Lower leg skin (tissue), 4 donors: Measurements from ENCODE around the gene NTN3. TPM values are rescaled to one million over a fixed set of nuclear protein-coding genes. Genes with fewer than 3 reads are reported as not detected.

Source experiments
- DNase-seq, 2 donors: peaks; one replicate each; pipeline ENCODE4 v3.0.0-alpha.2; 2019; ENCODE audit warnings: low spot score in 2 of 2
- H3K4me3 ChIP-seq: fragments of 200-600 bp; sonication (generic); 2 replicates; pipeline ENCODE4 v1.5.1; 2017; ENCODE audit warnings: mild to moderate bottlenecking, low read depth; ENCODE audit not compliant: poor library complexity, severe bottlenecking
- POLR2A ChIP-seq, 2 donors: fragments of 450-650 bp; IDR thresholded peaks; one replicate each; pipeline ENCODE4 v1.6.1; 2016 to 2017; ENCODE audit warnings: antibody characterized with exemption in 2 of 2, mild to moderate bottlenecking in 1 of 2, moderate library complexity in 1 of 2
- WGBS, 2 donors: methylation state at CpG; one replicate each; pipeline ENCODE4 v1.1.5; 2018; 5-methylcytosine and 5-hydroxymethylcytosine counted together
- intact Hi-C: fragments of 100-400 bp; cut with DNase I; formaldehyde crosslinking; loops from one replicate; pipeline ENCODE4 v1.15.0; 2023; ENCODE audit warnings: low total_unique reads
- total RNA-seq, 4 donors: library from RNA; depleted of rRNA; stranded (reverse); fragments of >200 nt; gene quantifications; one replicate each; pipeline ENCODE4 v1.1.0, GENCODE V29; 2016
- TF ChIP-seq, protein P1 (sequence below), 3 donors: fragments of 450-650 bp; IDR thresholded peaks; one replicate each; pipeline ENCODE4 v1.5.1; 2016; ENCODE audit warnings: antibody characterized with exemption in 3 of 3, mild to moderate bottlenecking in 3 of 3, moderate library complexity in 2 of 3

Gene NTN3
- total RNA-seq, 4 donors from 2014 or later = 0.45 to 0.95 TPM; not detected in 2

DNA sequence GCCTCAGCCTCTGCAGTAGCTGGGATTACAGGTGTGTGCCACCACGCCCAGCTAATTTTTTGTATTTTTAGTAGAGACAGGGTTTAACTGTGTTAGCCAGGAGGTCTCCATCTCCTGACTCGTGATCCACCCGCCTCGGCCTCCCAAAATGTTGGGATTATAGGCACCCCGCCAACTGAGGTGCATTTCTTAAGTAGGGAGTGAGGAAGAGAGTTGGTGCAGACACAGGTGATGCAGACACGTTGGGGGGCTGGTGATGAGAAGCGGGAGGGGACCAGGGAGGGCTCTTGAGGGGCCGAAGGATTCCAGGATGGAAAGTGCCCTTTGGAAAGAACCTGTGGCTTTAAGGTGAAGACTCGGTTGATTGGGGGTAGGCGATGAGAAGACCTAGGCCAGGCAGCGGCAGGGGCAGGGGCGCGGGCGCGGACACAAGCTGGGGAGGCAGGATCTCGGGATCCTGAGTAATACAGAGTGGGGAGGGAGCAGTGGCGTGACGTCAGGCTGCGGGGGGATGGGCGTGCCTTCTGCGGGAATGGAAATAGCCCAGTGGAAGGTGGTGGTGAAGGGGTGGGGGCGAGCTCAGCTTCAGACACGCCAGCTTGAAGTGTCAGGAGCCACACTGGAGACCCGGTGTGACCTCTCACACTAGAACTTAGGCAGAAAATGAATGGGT is 40.2 kb downstream of the NTN3 start:
- intact Hi-C loops = no loop called here
- no peak overlapping the region for H3K4me3 ChIP-seq
- no peak for TF ChIP-seq POLR2A (IDR thresholded peaks at IDR 0.05)
- TF ChIP-seq, protein P1, sequence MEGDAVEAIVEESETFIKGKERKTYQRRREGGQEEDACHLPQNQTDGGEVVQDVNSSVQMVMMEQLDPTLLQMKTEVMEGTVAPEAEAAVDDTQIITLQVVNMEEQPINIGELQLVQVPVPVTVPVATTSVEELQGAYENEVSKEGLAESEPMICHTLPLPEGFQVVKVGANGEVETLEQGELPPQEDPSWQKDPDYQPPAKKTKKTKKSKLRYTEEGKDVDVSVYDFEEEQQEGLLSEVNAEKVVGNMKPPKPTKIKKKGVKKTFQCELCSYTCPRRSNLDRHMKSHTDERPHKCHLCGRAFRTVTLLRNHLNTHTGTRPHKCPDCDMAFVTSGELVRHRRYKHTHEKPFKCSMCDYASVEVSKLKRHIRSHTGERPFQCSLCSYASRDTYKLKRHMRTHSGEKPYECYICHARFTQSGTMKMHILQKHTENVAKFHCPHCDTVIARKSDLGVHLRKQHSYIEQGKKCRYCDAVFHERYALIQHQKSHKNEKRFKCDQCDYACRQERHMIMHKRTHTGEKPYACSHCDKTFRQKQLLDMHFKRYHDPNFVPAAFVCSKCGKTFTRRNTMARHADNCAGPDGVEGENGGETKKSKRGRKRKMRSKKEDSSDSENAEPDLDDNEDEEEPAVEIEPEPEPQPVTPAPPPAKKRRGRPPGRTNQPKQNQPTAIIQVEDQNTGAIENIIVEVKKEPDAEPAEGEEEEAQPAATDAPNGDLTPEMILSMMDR (IDR thresholded peaks at IDR 0.05) = no peak
- peak in 1 of 2 donors; percentile 96 for DNase-seq
- WGBS, 2 donors = 37 to 52% methylated on average over 24 of the region's 24 CpGs

DNA sequence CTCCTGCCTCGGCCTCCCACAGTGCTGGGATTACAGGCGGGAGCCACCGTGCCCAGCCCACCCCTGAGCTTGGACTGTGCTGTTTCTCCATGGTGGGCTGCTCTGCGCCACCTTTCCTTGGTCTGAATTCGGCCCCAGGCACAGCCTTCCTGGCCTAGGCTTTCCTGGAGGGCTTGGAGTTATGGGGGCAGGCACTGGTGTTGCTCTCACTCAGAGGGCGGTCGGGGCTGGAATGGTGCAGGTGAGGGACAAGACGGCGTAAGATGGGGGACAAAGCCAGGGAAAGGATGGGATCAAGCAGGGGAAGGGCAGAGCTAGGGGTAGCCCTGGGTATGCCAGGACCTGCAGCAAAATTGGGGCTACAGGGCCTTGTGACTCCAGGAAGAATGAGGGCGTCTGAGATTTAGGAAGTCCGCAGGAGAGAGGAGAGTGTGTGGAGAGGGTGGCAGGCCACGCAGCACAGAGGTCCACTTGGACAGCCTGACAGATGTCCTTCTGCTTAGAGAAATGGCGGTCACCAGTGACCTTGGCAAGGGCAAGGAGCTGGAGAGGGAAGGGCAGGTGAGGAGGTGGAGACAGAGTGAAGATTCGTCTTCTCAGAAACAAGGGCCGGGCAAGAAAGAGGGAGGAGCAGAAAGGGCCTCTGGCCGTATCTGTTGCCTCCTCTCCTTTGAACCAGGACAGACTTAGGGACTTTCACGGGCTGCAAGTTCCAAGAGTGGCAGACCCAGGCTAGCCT is 41.1 kb downstream of the NTN3 start:
- 84 to 87% methylated on average over 17 of the region's 17 CpGs for WGBS, 2 donors
- intact Hi-C loops = no loop called here

DNA sequence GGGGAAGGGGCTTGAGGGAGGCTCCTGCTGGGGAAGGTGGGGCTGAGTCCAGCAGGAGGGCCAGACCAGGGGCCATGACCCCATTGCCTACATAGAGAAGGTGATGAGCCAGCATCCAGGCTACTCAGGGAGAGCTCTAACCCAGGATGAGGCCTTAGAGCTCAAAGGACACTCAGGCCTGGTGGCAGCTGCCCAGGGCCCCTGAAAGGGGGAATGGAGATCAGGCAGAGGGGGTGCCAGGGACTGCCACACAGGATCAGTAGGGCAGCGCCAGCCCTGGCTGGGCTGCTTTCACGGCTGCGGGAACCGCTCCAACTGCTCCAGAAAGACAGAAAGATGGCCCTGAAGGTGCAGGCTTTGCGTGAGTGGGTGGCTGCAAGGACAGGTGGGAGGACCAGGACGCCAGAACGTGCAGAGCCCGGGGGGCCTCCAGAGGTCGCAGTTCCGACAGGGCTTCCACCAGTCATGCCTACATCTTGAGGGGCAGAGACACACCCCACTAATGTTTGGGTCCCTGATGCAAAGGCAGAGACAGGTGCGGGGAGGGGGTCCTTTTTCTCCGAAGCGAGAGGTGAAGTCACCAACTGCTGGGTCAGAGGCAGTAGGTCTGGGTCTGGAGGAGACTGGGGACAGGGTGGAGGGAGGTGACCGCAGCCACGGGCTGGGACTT is 41.8 kb downstream of the NTN3 start:
- TF ChIP-seq POLR2A (IDR thresholded peaks at IDR 0.05) = no peak
- H3K4me3 ChIP-seq = no peak overlapping the region
- intact Hi-C loops = no loop called here
- 33 to 38% methylated on average over 15 of the region's 15 CpGs for WGBS, 2 donors
- DNase-seq = no peak

More for the DNA sequence above, 41.1 kb downstream of the NTN3 start:
- no peak overlapping the region for H3K4me3 ChIP-seq
- DNase-seq = no peak
- TF ChIP-seq POLR2A (IDR thresholded peaks at IDR 0.05) = no peak
- TF ChIP-seq, protein P1 (IDR thresholded peaks at IDR 0.05) = no peak

DNA sequence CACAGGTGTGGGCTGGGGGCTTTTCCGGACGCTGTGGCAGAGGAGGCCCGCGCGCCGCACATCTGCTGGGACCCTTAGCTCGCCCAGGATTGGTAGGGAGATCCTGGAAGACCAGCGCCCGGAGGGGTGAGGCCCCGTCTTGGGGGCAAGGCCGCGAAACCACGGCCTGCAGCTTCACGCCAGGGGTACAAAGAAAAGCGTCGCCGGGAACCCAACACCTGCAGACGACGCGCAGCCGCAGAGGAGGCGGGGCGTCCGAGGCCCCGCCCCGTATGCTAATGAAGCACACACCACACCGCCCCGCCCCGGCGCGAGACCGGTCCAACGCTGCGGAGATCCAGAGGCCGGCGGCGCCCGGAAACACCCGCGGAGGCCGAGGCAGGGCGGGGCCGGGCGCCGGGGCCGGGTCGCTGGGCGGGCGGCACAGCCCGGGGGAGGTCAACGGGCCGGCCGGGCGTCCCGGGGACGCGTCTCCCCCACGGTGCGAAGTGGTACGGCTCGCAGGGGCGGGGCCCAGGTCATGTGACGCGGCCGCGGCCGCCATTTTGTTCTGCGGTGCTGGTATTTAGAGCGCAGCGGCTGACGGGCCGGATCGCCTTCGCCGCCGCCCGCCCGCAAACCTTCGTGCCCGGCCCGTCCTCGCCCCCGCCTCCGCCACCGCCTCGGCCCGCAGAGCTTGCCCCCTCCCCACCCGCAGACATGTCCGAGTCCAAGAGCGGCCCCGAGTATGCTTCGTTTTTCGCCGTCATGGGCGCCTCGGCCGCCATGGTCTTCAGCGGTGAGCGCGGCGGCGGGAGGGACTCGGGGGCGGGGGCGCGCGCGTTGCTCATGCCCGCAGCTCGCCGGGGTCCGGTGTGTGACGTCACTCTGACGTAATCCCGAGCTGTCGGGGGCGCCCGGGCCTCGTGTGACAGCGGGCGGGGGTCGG is 42.6 kb downstream of the NTN3 start, which contains the start of gene ATP6V0C:
Gene ATP6V0C (plus strand): TSS at position 548 of the 928 bp plus-strand sequence. CDS start 152 bp downstream, at position 700.
- intact Hi-C loops = no loop called here
- H3K4me3 ChIP-seq = peak within 1 kb of the TSS; percentile 95
- TF ChIP-seq, protein P1 (IDR thresholded peaks at IDR 0.05) = no peak
- TF ChIP-seq POLR2A (IDR thresholded peaks at IDR 0.05) = peak in 1 of 2 donors; percentile 93
- WGBS, 2 donors = 1 to 2% methylated on average over 22 to 79 of the region's 122 CpGs
- DNase-seq = peak; percentile 90 to 98

DNA sequence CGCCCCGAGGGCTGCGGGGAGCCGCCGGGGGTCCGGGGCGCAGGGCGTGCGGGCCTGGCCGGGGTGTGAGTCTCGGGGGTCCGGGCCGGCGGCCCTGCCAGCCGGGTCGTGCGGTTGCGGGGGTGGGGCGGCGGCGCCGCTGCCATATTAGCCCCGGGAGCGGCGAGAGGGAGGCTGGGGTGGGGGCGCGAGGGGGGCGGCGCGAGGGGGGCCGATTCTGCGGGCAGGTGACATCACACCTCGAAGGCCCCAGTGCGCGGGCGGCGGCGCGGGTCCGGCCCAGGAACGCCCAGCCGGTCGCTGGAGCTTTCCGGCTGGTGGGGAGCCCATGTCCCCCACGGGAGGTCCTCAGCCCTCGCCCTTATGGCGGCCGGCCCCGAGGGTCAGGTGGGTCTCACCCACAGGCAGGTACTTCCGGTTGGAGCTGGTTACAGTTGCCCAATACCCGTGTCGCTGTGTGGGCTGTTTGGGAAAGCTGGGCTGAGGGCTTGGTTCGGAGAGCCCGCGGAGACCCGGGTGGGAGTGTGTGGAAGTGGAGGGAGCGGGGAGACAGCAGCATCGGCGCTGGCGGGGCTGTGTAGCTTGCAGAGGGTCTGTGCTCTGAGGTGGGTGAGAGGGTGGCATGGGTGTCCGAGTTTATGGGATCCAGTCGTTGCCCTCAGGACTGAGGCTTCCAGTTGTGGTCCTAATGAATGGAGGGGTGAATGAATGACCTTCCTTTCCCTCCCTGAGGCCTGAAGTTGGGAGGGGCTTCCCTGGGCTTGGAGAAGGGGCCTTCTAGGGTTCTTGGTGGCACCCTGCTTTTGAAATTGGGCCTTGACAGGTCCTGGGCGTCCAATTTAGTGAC is 43.5 kb downstream of the NTN3 start:
- DNase-seq = no peak
- intact Hi-C loops = no loop called here
- peak overlapping the region; percentile 95 for H3K4me3 ChIP-seq
- no peak for TF ChIP-seq POLR2A (IDR thresholded peaks at IDR 0.05)
- TF ChIP-seq, protein P1 (IDR thresholded peaks at IDR 0.05) = no peak
- WGBS, 2 donors = 1% methylated on average over 13 to 62 of the region's 63 CpGs
